Measurements from ENCODE around the gene SOBP.
"Not testable (repeated sequence)": the region's sequence is repeated elsewhere in the genome, so short reads cannot be mapped to it uniquely, and the experiment has no call there.

The SOBP gene, protein sequence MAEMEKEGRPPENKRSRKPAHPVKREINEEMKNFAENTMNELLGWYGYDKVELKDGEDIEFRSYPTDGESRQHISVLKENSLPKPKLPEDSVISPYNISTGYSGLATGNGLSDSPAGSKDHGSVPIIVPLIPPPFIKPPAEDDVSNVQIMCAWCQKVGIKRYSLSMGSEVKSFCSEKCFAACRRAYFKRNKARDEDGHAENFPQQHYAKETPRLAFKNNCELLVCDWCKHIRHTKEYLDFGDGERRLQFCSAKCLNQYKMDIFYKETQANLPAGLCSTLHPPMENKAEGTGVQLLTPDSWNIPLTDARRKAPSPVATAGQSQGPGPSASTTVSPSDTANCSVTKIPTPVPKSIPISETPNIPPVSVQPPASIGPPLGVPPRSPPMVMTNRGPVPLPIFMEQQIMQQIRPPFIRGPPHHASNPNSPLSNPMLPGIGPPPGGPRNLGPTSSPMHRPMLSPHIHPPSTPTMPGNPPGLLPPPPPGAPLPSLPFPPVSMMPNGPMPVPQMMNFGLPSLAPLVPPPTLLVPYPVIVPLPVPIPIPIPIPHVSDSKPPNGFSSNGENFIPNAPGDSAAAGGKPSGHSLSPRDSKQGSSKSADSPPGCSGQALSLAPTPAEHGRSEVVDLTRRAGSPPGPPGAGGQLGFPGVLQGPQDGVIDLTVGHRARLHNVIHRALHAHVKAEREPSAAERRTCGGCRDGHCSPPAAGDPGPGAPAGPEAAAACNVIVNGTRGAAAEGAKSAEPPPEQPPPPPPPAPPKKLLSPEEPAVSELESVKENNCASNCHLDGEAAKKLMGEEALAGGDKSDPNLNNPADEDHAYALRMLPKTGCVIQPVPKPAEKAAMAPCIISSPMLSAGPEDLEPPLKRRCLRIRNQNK

GRCh38 chr6:107489636-107490565 lies at the start of gene SOBP:
SOBP (plus strand) TSS chr6:107490117; CDS start chr6:107490617, 500 bp downstream.
- peak; percentile 51 for DNase-seq

DNA sequence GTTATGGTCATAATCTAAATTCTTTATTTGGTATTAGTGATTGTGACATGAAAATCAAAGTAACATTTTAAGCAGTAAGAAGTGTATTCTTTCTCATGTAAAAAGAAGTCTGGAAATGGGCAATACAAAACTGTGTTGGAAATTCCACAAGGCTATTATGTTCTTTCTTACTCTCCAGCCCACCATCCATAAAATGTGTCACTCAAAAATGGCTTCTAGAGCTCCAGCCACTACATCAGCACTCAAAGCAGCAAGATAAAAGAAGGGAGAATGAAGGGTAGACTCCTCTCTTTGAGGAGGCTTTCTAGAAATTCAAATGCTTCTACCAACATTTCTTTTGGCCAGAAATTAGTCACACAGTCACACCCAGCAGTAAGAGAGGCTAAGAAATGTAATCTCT lies 49.0 kb upstream of the SOBP start:
- no peak for DNase-seq

DNA sequence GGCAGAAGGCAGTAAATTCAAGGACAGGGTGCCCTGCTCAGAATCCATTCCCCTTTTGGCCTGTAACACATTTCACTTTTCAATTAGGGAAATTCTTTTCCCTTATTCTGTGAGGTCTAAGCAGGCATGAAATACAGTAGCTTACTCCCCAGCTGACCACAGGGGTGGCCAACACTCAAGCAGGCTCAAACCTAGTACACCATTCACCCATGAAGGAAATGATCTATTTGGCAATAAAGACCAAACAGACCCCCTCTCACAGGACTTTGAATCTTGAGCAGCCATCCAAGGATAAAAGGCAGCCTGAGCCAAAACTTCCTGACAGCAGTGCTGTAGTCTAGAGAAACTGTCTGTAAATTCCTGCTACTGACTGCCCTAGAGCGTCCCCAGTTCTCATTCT lies 48.2 kb upstream of the SOBP start:
- DNase-seq, result no peak

GRCh38 chr6:107442938-107443607 lies 46.8 kb upstream of the SOBP start:
- peak; percentile 57 for DNase-seq

DNA sequence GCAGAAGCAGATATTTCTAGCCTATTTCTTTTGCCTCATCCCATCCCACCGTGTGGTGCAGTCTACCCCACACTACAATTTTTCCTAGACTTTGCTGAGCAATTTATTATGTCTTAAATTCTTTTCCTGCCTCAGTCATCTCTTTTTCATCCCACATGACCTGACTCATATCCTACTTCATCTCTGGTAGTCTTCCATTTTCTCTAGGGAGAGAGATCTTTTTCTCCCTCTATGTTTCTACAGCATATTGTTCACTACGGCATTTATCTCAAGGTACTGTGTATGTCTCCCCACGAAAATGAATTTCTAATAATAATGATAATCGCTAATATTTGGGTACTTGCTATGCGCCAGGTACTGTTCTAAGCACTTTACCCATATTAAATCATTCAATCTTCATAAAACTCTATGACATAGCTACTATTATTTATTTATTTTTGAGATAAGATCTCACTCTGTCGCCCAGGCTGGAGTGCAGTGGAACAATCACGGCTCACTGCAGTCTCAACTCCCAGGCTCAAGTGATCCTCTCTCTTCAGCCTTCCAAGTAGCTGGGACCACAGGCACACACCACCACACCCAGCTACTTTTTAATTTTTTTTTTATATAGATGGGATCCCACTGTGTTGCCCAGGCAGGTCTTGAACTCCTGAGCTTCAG lies 46.2 kb upstream of the SOBP start:
- peak; percentile 73 for DNase-seq

DNA sequence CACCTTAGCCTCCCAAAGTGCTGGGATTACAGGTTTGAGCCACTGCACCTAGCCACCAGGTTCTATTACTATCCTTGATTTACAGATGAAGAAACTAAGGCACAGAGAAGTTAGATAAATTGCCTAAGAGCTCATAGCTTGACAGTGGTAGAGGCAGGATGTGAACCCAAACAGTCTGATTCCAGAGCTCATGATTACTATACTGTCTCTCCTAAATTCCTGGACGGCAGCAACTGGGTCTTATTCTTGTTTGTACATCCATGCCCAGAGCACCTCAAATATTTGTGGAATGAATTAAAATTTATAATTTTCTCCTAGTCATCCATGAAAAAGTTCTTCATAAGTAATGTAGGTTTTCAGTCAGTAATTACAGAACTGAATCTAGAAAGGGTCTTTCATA lies 45.6 kb upstream of the SOBP start:
- DNase-seq, result peak; percentile 24

DNA sequence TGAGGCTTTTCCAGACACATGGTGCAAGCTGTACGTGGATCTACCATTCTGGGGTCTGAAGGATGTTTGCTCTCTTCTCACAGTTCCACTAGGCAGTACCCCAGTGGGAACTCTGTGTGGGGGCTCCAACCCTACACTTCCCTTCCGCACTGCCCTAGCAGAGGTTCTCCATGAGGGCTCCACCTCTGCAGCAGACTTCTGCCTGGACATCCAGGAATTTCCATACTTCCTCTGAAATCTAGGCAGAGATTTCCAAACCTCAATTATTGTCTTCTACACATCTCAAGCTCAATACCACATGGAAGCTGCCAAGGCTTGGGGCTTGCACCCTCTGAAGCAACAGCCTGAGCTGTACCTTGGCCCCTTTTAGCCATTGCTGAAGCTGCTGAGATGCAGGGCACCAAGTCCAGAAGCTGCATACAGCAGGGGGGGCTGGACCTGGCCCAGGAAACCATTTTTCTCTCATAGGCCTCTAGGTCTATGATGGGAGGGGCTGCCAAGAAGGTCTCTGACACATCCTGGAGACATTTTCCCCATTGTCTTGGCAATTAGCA lies 42.2 kb upstream of the SOBP start:
- DNase-seq, result no peak

DNA sequence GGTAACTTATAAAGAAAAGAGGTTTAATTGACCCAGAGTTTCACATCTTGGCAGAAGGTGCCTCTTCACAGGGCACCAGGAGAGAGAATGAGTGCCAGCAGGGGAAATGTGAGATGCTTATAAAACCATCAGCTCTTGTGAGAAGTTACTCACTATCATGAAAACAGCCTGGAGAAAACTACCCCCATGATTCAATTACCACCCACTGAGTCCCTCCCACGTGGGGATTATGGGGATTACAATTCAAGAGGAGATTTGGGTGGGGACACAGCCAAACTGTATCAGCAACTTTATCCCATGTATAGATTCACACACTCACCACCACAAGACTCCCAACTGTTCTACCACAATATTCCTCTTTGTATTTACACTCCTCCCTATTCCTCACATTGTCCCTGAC lies 41.1 kb upstream of the SOBP start:
- DNase-seq, result no peak

GRCh38 chr6:107458672-107459282 lies 31.1 kb upstream of the SOBP start:
- peak; percentile 30 for DNase-seq

DNA sequence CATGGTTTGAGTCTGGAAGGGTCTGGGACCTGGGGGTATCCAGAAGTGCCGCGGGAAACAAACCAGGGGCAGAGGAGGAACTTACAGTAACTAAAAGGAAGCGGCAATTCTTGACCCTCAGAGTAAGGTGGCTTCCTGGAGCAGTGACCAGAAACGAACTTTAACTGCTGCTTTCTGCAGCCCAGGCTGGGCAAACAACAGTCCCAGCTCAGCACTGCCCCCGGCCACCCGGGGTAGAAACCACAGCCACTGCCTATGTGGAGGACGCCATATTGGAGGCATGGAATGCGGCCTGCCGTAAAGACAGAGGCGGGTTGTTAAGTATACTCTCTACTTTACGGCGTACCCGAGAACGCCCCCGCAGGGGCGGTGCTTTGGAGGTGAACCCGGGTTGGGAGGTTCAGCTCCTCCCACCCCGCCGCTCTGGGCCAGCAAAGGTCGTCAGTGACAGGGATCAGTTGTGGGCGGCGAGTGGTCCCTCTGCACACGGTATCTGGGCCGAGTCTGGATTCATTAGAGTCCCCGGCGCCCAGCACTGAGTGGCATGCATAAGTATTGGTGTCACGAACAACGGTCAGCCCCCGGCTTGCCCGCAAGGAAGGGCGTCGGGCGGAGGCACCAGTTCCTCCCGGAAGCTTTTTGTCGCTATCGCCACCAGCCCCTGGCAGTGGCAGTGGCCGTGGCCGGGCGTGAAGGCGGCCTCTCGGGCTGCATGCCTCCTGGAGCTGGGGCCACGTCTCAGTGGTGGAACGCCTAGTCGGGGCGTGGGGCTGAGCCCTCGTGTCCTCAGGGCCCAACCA lies 30.4 kb upstream of the SOBP start, which contains the start of gene PDSS2:
Gene PDSS2, minus strand, starts transcription at position 282 of the 800 bp plus-strand sequence. Its CDS starts 279 bp downstream, at position 3.
- peak; percentile 96 for DNase-seq

DNA sequence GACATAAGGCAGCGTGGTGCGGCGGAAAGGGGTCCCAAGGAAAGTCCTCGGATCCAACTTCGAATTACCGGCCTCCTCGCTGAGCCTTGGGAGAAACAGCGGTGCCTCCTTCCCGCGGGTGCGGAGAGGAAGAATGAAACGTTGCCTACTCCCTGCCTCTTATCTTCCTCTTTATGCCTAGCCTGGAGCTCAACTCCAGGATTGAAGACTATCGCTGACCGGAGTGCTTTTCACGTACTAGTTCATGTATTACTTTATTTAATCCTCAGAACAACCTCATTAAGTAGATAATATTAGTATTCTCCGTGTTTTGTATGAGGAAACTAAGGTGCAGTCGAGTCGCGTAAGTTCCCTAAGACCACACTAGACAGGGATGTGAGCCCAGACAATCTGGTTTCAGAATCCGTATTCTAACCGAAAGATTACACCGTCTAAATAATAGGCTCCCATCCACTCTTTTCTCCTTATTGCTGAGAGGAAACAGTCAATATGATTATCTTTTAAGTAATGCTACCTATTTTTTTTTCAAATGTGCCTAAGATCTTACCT lies 29.8 kb upstream of the SOBP start:
- no peak for DNase-seq

DNA sequence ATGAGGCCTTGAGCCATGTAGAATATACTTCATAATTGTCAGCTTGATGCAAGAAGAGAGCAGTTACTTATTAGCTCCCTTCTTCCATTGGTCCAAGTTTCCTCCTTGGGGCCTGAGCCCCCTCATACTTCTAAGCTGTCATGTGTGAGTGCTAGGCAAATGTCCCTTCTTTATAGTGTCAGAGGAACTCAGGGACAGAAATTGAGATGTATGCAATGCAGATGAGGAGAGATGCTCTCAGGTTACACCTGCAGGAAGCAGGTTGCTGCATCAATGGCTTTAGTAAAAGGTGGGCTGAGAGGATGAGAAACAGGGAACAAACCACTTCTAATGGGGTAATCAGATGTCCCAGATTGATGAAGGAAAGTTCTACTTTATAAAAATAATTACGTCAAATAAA lies 23.9 kb upstream of the SOBP start:
- DNase-seq, result no peak

GRCh38 chr6:107470364-107470763 lies 19.6 kb upstream of the SOBP start:
- DNase-seq, result no peak

GRCh38 chr6:107473660-107474059 lies 16.3 kb upstream of the SOBP start:
- DNase-seq, result no peak

- DNase-seq, result not testable (repeated sequence)
Measured at GRCh38 chr6:107475360-107475759, 14.6 kb upstream of the SOBP start.

DNA sequence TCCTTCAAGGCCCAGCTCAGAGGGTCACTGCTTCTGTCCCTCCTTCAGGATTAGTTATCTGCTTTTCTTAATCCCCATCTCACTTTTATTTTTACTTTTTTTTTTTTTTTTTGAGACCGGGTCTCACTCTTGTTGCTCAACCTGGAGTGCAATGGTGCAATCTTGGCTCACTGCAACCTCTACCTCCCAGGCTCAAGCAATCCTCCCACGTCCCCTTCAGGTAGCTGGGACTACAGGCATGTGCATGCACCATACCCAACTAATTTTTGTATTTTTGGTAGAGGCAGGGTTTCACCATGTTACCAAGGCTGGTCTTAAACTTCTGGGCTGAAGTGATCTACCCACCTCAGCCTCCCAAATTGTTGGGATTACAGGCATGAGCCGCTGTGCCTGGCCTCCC lies 14.1 kb upstream of the SOBP start:
- not testable (repeated sequence) for DNase-seq

GRCh38 chr6:107479089-107479690 lies 10.7 kb upstream of the SOBP start:
- DNase-seq, result no peak

DNA sequence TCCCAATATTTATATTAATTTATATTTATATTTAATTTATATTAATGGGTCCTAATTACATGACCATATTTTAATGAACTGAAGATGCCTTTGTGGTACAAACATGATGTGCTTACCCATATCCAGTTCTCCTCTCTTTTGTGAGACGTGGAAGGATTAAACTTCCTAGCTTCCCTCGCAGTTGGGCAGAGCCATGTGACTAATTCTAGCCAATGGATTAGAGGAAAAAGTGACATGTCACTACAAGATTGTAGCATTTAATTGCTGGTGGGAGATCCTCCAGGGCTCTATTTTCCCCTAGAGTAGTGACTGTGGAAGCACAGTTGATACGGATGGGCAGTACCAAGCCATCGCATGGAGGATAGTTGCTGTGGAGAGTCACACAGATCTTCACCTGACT lies 4.8 kb upstream of the SOBP start:
- no peak for DNase-seq

Data from HCEC 1CT (cell line).